Keratinocyte (primary cell): Measurements from ENCODE around the gene PRRT3. TPM values are rescaled to one million over a fixed set of nuclear protein-coding genes. Genes with fewer than 3 reads are reported as not detected.

ENCODE experiments used
- DNase-seq: peaks from one replicate; pipeline ENCODE4 v3.0.0-alpha.2; 2011; ENCODE audit warnings: low read depth, missing footprints, low spot score
- FAIRE-seq: peaks from 2 replicates; lab custom pipeline; 2011; peaks lifted over from hg19 to GRCh38; lab: Jason Lieb, UNC
- H2AFZ ChIP-seq: 2 replicates; pipeline ENCODE4 v1.6.0; 2012; ENCODE audit warnings: low read length, control low read depth, inconsistent platforms; ENCODE audit not compliant: control insufficient read depth
- H3K27ac ChIP-seq: 2 replicates; pipeline ENCODE4 v1.5.1; 2011; ENCODE audit warnings: low read length; ENCODE audit not compliant: control insufficient read depth, insufficient read depth
- H3K27me3 ChIP-seq: 3 replicates; pipeline ENCODE4 v1.6.0; 2011; ENCODE audit warnings: low read length; ENCODE audit not compliant: control insufficient read depth, insufficient read depth; ENCODE audit errors: extremely low read depth
- H3K36me3 ChIP-seq, 2 experiments: 2 replicates in 1 of 2; 3 replicates in 1 of 2; pipeline ENCODE4 v1.5.1; 2011; ENCODE audit warnings: low read length in 2 of 2, mild to moderate bottlenecking in 1 of 2; ENCODE audit not compliant: control insufficient read depth in 2 of 2, insufficient read depth in 2 of 2; ENCODE audit errors: extremely low read depth in 1 of 2
- H3K4me1 ChIP-seq: 3 replicates; pipeline ENCODE4 v1.5.1; 2011; ENCODE audit warnings: low read length; ENCODE audit not compliant: control insufficient read depth, insufficient read depth; ENCODE audit errors: extremely low read depth
- H3K4me2 ChIP-seq: 3 replicates; pipeline ENCODE4 v1.6.0; 2011; ENCODE audit warnings: low read depth, low read length; ENCODE audit not compliant: control insufficient read depth, insufficient read depth; ENCODE audit errors: extremely low read depth
- H3K4me3 ChIP-seq, 3 experiments: fragments of 200-600 bp in 1 of 3; sonication (generic) in 1 of 3; 2 replicates in 2 of 3; 3 replicates in 1 of 3; pipeline ENCODE4 v1.5.1; 2011 to 2016; ENCODE audit warnings: low read length in 3 of 3, mild to moderate bottlenecking in 3 of 3, control low read depth in 2 of 3, inconsistent platforms in 1 of 3, low read depth in 1 of 3, mixed read lengths in 1 of 3, mixed run types in 1 of 3, moderate library complexity in 1 of 3; ENCODE audit not compliant: control insufficient read depth in 2 of 3, insufficient read depth in 2 of 3; ENCODE audit errors: extremely low read depth in 1 of 3
- H3K79me2 ChIP-seq: 2 replicates; pipeline ENCODE4 v1.6.0; 2012; ENCODE audit warnings: low read length; ENCODE audit not compliant: control insufficient read depth, insufficient read depth
- H3K9ac ChIP-seq: 3 replicates; pipeline ENCODE4 v1.6.0; 2011; ENCODE audit warnings: low read length; ENCODE audit not compliant: control insufficient read depth, insufficient read depth; ENCODE audit errors: extremely low read depth
- H3K9me1 ChIP-seq: 3 replicates; pipeline ENCODE4 v1.6.0; 2011; ENCODE audit warnings: low read length; ENCODE audit not compliant: control insufficient read depth, insufficient read depth; ENCODE audit errors: extremely low read depth
- H3K9me3 ChIP-seq: 2 replicates; pipeline ENCODE4 v1.5.1; 2012; ENCODE audit warnings: low read depth, low read length; ENCODE audit not compliant: control insufficient read depth
- H4K20me1 ChIP-seq: 3 replicates; pipeline ENCODE4 v1.6.0; 2011; ENCODE audit warnings: low read length; ENCODE audit not compliant: control insufficient read depth, insufficient read depth; ENCODE audit errors: extremely low read depth
- CTCF ChIP-seq, 3 experiments: IDR thresholded peaks in 1 of 3; conservative IDR thresholded peaks in 1 of 3; optimal IDR thresholded peaks in 1 of 3; 2 replicates in 2 of 3; 3 replicates in 1 of 3; pipeline versions ENCODE3 to v1.5.1; 2011; ENCODE audit warnings: low read length in 3 of 3, mild to moderate bottlenecking in 3 of 3, moderate library complexity in 2 of 3, control low read depth in 1 of 3, inconsistent platforms in 1 of 3; ENCODE audit not compliant: insufficient read depth in 2 of 3; ENCODE audit errors: extremely low read depth in 1 of 3
- EZH2 ChIP-seq: IDR thresholded peaks from one replicate; pipeline ENCODE4 v1.6.1; 2012; ENCODE audit warnings: inconsistent platforms, mild to moderate bottlenecking, low read length, moderate library complexity
- dilution Hi-C: fragments of 300-500 bp; cut with MboI; formaldehyde crosslinking; loops from one replicate; pipeline ENCODE4 v1.7.0; 2020; ENCODE audit warnings: low sequenced_read_pairs; ENCODE audit not compliant: extremely low pct_ligation_motif_present
- polyA plus RNA-seq, 5 experiments: library from polyadenylated mRNA; depleted of rRNA in 3 of 5; stranded (reverse) in 3 of 5; stranded (forward) in 1 of 5; unstranded in 1 of 5; fragments of >200 nt; gene quantifications; 1 replicate in 1 of 5; 2 replicates in 3 of 5; 3 replicates in 1 of 5; pipeline versions ENCODE4 v1.2.1 to v1.2.3, GENCODE V29; 2011 to 2012; ENCODE audit warnings: missing spikeins in 2 of 5, low read depth in 1 of 5, low replicate concordance in 1 of 5

Gene PRRT3
- polyA plus RNA-seq, 1 donor (not counting 4 experiments of a cell fraction or from before 2014, with no cell fraction given) = 0.22 TPM

- peak within 1 kb of the TSS; percentile 94 for H2AFZ ChIP-seq
- peaks cover 17% of the 10 kb centered on the region for H3K4me1 ChIP-seq
- DNase-seq (peak; percentile 81), FAIRE-seq (no peak)
- H3K9ac ChIP-seq = peak within 1 kb of the TSS; percentile 85
- TF ChIP-seq CTCF (optimal IDR thresholded peaks at IDR 0.05 in 1 of 3, IDR thresholded peaks at IDR 0.05 in 1 of 3, conservative IDR thresholded peaks at IDR 0.05 in 1 of 3; ENCODE audit: extremely low read depth in 1 of 3, insufficient read depth in 2 of 3, low read length in 3 of 3) = no peak
- no peaks in the 10 kb centered on the region for H3K27me3 ChIP-seq
- H3K9me3 ChIP-seq = no peaks in the 10 kb centered on the region
- no peaks in the 10 kb centered on the region for H3K9me1 ChIP-seq
- peaks cover 4% of the 10 kb centered on the region for H3K79me2 ChIP-seq
- dilution Hi-C loops = no loop called here
- no peaks in the 10 kb centered on the region for H4K20me1 ChIP-seq
- H3K4me3 ChIP-seq = peak within 1 kb of the TSS; percentile 78 to 91 (median 89)
- peak within 1 kb of the TSS; percentile 90 for H3K27ac ChIP-seq
- H3K36me3 ChIP-seq = peaks cover 8 to 10% of the 10 kb centered on the region in 2 experiments
- peak within 1 kb of the TSS; percentile 90 for H3K4me2 ChIP-seq
Measured at GRCh38 chr3:9933561-9934234, 18.5 kb downstream of the PRRT3 start, which contains the start of gene CRELD1. CRELD1 (plus strand) TSS chr3:9933834; CDS start chr3:9934439, 605 bp downstream.

- no peaks in the 10 kb centered on the region for H4K20me1 ChIP-seq
- FAIRE-seq = no peak
- peak overlapping the region; percentile 52 for H3K27ac ChIP-seq
- no peaks in the 10 kb centered on the region for H3K9me3 ChIP-seq
- H3K4me3 ChIP-seq = peak overlapping the region; percentile 78 to 91 (median 89)
- peak overlapping the region; percentile 77 for H3K4me2 ChIP-seq
- H3K9me1 ChIP-seq = no peaks in the 10 kb centered on the region
- dilution Hi-C loops = no loop called here
- peak overlapping the region; percentile 90 for H2AFZ ChIP-seq
- H3K27me3 ChIP-seq = no peaks in the 10 kb centered on the region
- peak; percentile 36 for DNase-seq
- H3K4me1 ChIP-seq = peaks cover 17% of the 10 kb centered on the region
- TF ChIP-seq CTCF (optimal IDR thresholded peaks at IDR 0.05 in 1 of 3, IDR thresholded peaks at IDR 0.05 in 1 of 3, conservative IDR thresholded peaks at IDR 0.05 in 1 of 3; ENCODE audit: extremely low read depth in 1 of 3, insufficient read depth in 2 of 3, low read length in 3 of 3) (peak; percentile 62 to 87 (median 68)), EZH2 (no peak)
- peak overlapping the region; percentile 85 for H3K9ac ChIP-seq
- H3K36me3 ChIP-seq = peaks cover 5 to 12% of the 10 kb centered on the region in 2 experiments
- peaks cover 4% of the 10 kb centered on the region for H3K79me2 ChIP-seq
Measured at GRCh38 chr3:9932843-9933560, 19.2 kb downstream of the PRRT3 start.
